ENCODE measurements around the gene CDHR5. TPM values are rescaled to one million over a fixed set of nuclear protein-coding genes. Genes with fewer than 3 reads are reported as not detected.

CDHR5 gene
- total and polyA plus RNA-seq, 9 donors = 0.65 to 33.7 (median 1.2) TPM

DNA sequence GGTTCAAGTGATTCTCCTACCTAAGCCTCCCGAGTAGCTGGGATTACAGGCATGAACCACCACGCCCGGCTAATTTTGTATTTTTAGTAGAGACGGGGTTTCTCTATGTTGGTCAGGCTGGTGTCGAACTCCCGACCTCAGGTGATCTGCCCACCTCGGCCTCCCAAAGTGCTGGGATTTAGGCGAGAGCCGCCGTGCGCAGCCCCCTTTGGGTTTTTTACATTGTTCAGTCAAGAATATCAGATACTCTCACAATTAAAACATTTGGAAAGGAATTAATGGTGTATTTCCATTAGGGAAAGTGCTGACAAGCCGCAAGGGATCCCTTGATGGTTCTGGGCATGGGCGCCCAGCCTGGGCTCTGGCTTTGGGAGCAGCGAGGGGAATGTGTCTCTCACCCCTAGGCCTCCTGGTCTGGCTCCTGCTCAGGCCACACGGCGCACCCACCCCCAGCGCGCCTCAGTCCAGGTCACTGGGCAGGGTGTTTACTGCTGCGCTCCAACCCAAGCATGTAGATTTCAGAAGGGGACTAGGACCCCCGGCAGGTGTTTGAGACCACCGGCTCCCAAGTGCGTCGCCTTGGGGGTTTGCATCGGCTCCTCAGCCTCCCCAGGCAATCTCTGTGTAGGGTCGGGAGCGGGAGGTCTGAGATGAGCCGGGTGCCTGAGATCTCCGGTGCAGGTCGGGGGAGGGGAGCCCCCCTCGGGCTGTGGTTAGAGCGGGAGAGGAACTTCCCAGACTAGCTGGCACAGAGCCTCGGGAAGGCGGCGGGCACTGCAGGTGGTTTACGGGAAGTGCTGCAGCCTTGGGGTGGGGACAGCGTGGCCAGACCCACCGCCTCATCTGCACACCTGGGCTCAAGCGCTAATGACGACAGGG lies 8.2 kb downstream of the CDHR5 start:
- Histone ChIP-seq H3K27ac (ENCODE audit: low read length) (peak overlapping the region; percentile 97), H3K4me1 (ENCODE audit: control insufficient read depth, insufficient read depth, low read length) (peaks cover 43% of the 10 kb centered on the region), H3K27me3 (ENCODE audit: control insufficient read depth, insufficient read depth, low read length) (no peaks in the 10 kb centered on the region), H3K4me3 (ENCODE audit: low read length) (peak overlapping the region; percentile 91), H3K36me3 (ENCODE audit: control insufficient read depth, insufficient read depth, low read length) (peaks cover 38% of the 10 kb centered on the region), H3K9me3 (replicated peaks; ENCODE audit: control insufficient read depth, low read depth, low read length) (no peaks in the 10 kb centered on the region)
- 89% methylated on average over 14 of the region's 39 CpGs for WGBS (ENCODE audit: insufficient coverage)
- DNase-seq = no peak

DNA sequence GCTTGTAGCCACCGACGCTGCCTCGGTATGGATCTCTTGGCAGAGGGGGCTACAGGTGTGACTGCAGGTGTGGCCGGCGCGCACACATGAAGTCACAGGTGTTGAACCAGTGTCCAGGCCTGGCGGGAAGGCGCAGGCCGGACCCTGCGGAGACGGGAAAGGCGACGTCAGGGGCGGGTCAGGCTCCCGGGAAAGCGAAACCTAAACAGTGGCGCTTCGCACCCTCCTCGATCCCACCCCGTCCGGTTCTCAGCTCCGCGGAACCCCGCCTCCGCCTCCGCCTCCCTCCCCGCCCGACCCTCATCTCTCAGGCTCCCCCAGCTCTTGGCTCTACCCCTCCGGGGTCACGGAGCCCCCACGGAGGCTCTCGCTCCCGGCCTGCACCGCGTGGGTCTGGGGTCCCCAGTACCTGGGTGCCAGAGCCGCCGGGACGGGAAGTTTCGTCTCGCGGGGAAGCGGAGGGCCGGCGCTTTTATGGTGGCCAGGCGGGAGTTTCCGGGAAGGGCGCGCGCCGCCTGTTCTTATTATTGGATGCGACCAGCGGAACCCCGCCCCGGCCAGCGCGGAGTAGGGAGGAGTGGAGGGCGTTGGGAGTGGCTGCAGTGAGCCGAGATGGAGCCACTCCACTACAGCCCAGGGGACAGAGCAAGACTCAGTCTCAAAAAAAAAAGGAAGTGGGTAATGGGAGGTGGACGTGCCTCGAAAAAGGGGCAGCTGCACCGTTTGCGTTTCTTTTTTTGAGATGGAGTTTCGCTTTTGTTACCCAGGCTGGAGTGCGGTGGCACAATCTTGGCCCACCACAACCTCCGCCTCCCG lies 9.0 kb downstream of the CDHR5 start, which contains the start of gene IRF7:
TSS of gene IRF7 (minus strand) at position 447 of the 816 bp plus-strand sequence. CDS start 586 bp downstream, outside the sequence.
- H3K4me1 ChIP-seq (ENCODE audit: control insufficient read depth, insufficient read depth, low read length) = peaks cover 47% of the 10 kb centered on the region
- DNase-seq = peak; percentile 98
- H3K27ac ChIP-seq (ENCODE audit: low read length) = peak within 1 kb of the TSS; percentile 97
- H3K27me3 ChIP-seq (ENCODE audit: control insufficient read depth, insufficient read depth, low read length) = no peaks in the 10 kb centered on the region
- peak within 1 kb of the TSS; percentile 91 for H3K4me3 ChIP-seq (ENCODE audit: low read length)
- H3K9me3 ChIP-seq (replicated peaks; ENCODE audit: control insufficient read depth, low read depth, low read length) = no peaks in the 10 kb centered on the region
- H3K36me3 ChIP-seq (ENCODE audit: control insufficient read depth, insufficient read depth, low read length) = peaks cover 46% of the 10 kb centered on the region
- 1% methylated on average over 58 of the region's 66 CpGs for WGBS (ENCODE audit: insufficient coverage)

DNA sequence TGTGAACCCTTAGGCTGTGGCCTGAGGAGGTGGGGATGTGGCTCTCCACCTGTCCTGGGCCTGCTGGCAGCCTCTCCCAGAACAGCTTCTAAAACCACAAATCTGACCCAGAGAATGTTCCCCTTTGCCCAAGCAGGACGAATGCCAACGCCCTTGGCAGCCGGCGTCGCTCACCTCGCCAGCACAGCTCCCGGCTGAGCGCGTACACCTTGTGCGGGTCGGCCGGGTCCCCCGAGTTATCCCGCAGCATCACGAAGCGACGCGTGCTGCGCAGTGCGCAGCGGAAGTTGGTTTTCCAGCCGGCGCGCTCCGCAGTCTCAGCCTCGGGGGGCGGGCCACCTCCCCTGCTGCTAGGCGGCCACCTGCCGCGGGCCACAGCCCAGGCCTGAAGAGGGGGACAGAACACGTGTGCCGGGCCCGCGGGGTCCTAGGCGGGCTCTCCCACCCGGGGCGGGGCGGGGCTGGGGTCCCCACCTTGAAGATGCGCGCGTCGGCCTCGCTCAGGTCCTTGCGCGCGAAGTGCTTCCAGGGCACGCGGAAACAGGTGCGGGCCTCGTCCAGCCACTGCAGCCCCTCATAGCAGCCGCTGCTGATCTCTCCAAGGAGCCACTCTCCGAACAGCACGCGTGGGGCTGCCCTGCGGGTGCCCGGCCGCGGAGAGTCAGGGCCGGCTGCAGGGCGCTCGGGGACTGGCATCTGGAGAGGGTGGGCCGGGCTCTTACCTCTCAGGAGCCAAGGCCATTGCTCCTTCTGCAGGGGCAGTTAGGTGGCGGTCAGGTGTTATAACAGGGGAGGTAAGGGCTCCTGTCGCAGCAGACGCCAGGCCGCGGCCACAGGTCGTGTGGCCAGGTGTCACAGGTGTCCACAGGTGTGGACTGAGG lies 9.9 kb downstream of the CDHR5 start:
- no peak for DNase-seq
- peak overlapping the region; percentile 91 for H3K4me3 ChIP-seq (ENCODE audit: low read length)
- H3K27ac ChIP-seq (ENCODE audit: low read length) = peak overlapping the region; percentile 97
- H3K36me3 ChIP-seq (ENCODE audit: control insufficient read depth, insufficient read depth, low read length) = peaks cover 55% of the 10 kb centered on the region
- H3K27me3 ChIP-seq (ENCODE audit: control insufficient read depth, insufficient read depth, low read length) = no peaks in the 10 kb centered on the region
- no peaks in the 10 kb centered on the region for H3K9me3 ChIP-seq (replicated peaks; ENCODE audit: control insufficient read depth, low read depth, low read length)
- H3K4me1 ChIP-seq (ENCODE audit: control insufficient read depth, insufficient read depth, low read length) = peaks cover 47% of the 10 kb centered on the region
- 63% methylated on average over 66 of the region's 68 CpGs for WGBS (ENCODE audit: insufficient coverage)

DNA sequence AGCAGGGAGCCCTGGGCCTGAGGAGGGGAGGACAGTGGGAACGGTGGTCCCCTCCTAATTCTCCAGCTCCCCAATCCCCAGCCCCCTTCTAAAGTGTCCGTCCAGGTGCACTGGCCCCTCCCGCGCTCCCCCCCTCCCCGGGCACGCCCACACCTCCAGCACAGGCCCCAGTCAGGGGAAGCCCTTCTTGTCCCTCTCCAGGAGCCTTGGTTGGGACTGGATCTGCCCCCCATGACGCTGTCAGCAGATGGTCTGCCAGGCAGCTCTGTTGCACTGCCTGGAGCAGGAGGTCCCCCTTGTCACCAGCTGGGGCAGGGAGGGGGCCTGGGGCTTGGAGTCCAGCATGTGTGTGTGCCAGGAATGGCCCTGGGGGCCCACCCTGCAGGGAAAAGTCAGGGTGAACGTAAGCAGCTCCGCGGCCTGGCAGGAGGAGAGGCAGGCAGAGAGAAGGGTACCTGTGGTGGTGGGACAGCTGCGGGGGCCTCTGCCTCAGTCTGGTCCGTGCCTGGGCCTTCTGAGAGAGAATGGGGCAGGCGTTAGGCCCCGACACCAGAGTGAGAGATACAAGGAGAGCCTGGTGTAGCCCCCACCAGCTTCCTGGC lies 10.6 kb downstream of the CDHR5 start:
- DNase-seq = no peak
- H3K9me3 ChIP-seq (replicated peaks; ENCODE audit: control insufficient read depth, low read depth, low read length) = no peaks in the 10 kb centered on the region
- peaks cover 56% of the 10 kb centered on the region for H3K36me3 ChIP-seq (ENCODE audit: control insufficient read depth, insufficient read depth, low read length)
- peak overlapping the region; percentile 82 for H3K27ac ChIP-seq (ENCODE audit: low read length)
- H3K4me3 ChIP-seq (ENCODE audit: low read length) = peak overlapping the region; percentile 91
- peaks cover 47% of the 10 kb centered on the region for H3K4me1 ChIP-seq (ENCODE audit: control insufficient read depth, insufficient read depth, low read length)
- H3K27me3 ChIP-seq (ENCODE audit: control insufficient read depth, insufficient read depth, low read length) = no peaks in the 10 kb centered on the region
- WGBS (ENCODE audit: insufficient coverage) = 62% methylated on average over 8 of the region's 14 CpGs

DNA sequence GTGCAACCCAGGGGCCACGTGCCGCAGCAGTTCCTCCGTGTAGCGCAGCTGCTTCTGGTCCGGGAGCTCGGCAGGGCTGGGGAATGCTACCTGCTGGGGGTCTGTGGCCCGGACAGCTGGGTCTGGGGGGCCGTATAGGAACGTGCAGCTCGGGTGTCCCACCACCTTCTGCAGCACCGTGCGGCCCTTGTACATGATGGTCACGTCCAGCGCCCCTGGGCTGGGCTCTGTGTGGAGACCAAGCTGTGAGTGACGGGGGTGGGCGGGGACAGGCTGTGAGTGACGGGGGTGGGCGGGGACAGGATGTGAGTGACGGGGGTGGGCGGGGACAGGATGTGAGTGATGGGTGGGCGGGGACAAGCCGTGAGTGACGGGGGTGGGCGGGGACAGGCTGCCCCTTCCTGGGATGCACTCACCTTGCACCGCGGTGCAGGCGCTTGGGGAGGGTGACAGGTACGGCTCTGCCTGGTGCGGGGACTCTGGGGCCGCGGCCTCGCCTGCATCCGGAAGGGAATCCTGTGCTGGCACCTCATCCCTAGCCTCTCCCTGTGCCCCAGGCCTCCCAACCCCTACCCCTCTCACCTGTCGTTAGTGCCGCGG lies 11.3 kb downstream of the CDHR5 start:
- H3K27ac ChIP-seq (ENCODE audit: low read length) = peak overlapping the region; percentile 95
- DNase-seq = no peak
- H3K9me3 ChIP-seq (replicated peaks; ENCODE audit: control insufficient read depth, low read depth, low read length) = no peaks in the 10 kb centered on the region
- no peaks in the 10 kb centered on the region for H3K27me3 ChIP-seq (ENCODE audit: control insufficient read depth, insufficient read depth, low read length)
- H3K36me3 ChIP-seq (ENCODE audit: control insufficient read depth, insufficient read depth, low read length) = peaks cover 62% of the 10 kb centered on the region
- H3K4me1 ChIP-seq (ENCODE audit: control insufficient read depth, insufficient read depth, low read length) = peaks cover 47% of the 10 kb centered on the region
- 54% methylated on average over 27 of the region's 36 CpGs for WGBS (ENCODE audit: insufficient coverage)
- peak overlapping the region; percentile 91 for H3K4me3 ChIP-seq (ENCODE audit: low read length)

DNA sequence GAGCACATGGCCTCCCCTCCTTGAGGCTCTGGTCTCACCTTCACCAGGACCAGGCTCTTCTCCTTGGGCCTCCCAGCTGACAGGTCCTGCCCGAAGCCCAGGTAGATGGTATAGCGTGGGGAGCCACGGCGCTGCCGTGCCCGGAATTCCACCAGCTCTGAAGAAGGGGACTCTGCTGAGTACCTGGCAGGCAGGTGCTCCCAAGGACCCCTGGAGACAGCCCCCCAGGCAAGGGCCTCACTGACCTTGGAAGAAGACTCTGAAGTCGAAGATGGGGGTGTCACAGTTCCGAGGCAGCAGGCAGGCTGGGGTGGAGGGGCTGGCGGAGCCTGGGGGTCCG lies 11.8 kb downstream of the CDHR5 start:
- Histone ChIP-seq H3K36me3 (ENCODE audit: control insufficient read depth, insufficient read depth, low read length) (peaks cover 65% of the 10 kb centered on the region), H3K4me1 (ENCODE audit: control insufficient read depth, insufficient read depth, low read length) (peaks cover 47% of the 10 kb centered on the region), H3K27me3 (ENCODE audit: control insufficient read depth, insufficient read depth, low read length) (no peaks in the 10 kb centered on the region), H3K27ac (ENCODE audit: low read length) (peak overlapping the region; percentile 95), H3K4me3 (ENCODE audit: low read length) (no peak overlapping the region), H3K9me3 (replicated peaks; ENCODE audit: control insufficient read depth, low read depth, low read length) (no peaks in the 10 kb centered on the region)
- 92% methylated on average over 9 of the region's 10 CpGs for WGBS (ENCODE audit: insufficient coverage)
- DNase-seq = no peak

DNA sequence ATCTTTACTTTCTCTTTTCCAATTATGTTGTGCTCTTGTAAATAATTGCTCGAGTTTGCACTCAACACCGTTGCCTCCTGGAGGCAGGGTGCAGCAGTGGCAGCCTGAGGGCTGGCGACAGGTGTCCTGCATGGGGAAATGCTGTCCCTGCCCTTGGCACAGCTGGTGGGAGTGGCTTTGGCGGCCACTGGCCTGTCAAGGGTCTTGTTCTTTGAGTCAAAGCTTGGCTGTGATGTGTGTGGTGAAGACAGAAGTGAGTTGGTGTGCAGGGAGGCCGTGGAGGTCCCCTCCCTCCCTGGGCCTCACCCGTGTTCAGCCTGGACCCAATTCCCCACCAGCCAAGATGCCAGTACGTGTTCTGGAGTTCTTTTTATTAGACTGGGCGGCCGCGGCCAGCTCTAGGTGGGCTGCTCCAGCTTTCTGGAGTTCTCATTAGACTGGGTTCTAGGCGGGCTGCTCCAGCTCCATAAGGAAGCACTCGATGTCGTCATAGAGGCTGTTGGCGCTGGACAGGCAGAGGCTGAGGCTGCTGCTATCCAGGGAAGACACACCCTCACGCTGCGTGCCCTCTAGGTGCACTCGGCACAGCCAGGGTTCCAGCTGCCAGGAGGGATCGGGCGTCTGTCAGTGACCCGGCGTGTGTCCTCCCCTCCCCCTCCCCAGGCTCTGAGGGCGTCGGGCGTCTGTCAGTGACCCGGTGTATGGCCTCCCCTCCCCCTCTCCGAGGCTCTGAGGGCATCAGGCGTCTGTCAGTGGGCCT lies 12.4 kb downstream of the CDHR5 start:
- H3K4me3 ChIP-seq (ENCODE audit: low read length) = no peak overlapping the region
- peaks cover 70% of the 10 kb centered on the region for H3K36me3 ChIP-seq (ENCODE audit: control insufficient read depth, insufficient read depth, low read length)
- peaks cover 47% of the 10 kb centered on the region for H3K4me1 ChIP-seq (ENCODE audit: control insufficient read depth, insufficient read depth, low read length)
- H3K9me3 ChIP-seq (replicated peaks; ENCODE audit: control insufficient read depth, low read depth, low read length) = no peaks in the 10 kb centered on the region
- DNase-seq = peak; percentile 83
- 46% methylated on average over 25 of the region's 27 CpGs for WGBS (ENCODE audit: insufficient coverage)
- peak overlapping the region; percentile 95 for H3K27ac ChIP-seq (ENCODE audit: low read length)
- no peaks in the 10 kb centered on the region for H3K27me3 ChIP-seq (ENCODE audit: control insufficient read depth, insufficient read depth, low read length)

DNA sequence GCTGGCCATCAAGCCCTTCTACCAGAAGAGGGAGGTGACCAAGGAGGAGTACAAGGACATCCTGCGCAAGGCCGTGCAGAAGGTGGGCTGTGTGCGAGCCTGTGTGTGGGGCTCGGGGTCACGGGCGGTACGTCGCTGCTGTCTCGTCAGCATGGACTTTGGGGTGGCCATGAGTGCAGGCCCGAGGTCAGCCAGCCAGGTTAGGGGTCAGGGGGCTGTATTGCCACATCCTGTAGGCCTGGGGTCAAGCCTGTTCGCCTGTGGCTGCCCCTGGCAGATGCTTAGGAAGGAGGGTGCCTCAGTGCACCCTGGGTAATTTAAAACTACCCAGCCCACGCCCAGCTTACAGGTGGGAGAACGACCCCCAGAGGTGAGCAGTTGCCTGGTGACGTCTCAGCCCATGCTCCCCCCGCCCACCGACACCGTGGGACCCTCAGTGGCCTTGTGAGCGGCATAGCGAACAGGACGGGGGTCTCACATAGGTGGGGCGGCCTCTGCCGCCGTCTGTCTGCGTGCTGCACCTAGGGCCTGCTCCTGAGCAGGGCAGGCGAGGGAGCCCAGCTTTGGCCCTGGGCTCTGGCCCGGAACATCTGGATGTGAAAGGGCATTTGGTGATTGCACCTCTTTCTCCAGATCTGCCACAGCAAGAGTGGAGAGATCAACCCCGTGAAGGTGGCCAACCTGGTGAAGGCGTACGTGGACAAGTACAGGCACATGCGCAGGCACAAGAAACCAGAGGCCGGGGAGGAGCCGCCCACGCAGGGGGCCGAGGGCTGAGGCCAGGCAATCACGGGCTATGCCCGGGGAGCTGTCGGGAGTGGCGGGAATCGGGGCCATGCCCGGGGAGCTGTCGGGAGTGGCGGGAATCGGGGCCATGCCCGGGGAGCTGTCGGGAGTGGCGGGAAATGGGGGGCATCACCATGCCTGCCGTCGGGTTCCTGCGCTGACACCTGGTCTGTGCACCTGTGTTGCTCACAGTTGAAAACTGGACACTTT lies 13.5 kb downstream of the CDHR5 start:
- Histone ChIP-seq H3K4me3 (ENCODE audit: low read length) (no peak overlapping the region), H3K4me1 (ENCODE audit: control insufficient read depth, insufficient read depth, low read length) (peaks cover 45% of the 10 kb centered on the region), H3K9me3 (replicated peaks; ENCODE audit: control insufficient read depth, low read depth, low read length) (no peaks in the 10 kb centered on the region), H3K36me3 (ENCODE audit: control insufficient read depth, insufficient read depth, low read length) (peaks cover 79% of the 10 kb centered on the region), H3K27ac (ENCODE audit: low read length) (peak overlapping the region; percentile 95), H3K27me3 (ENCODE audit: control insufficient read depth, insufficient read depth, low read length) (no peaks in the 10 kb centered on the region)
- 89% methylated on average over 38 of the region's 49 CpGs for WGBS (ENCODE audit: insufficient coverage)
- DNase-seq = no peak
